Stimulated activated CD8-positive, alpha-beta memory T cell treated with anti-CD3 and anti-CD28 coated beads, Interleukin-4, amount 100 ng/mL, for 1 hour (primary cell): ENCODE results near the gene F12.
"Not testable (repeated sequence)": the region's sequence is repeated elsewhere in the genome, so short reads cannot be mapped to it uniquely, and the experiment has no call there.

Experiments used
- DNase-seq, 2 donors: peaks; one replicate each; pipeline ENCODE4 v3.0.0-alpha.2; 2020; ENCODE audit warnings: low read depth in 2 of 2, low spot score in 1 of 2

F12 gene

DNA sequence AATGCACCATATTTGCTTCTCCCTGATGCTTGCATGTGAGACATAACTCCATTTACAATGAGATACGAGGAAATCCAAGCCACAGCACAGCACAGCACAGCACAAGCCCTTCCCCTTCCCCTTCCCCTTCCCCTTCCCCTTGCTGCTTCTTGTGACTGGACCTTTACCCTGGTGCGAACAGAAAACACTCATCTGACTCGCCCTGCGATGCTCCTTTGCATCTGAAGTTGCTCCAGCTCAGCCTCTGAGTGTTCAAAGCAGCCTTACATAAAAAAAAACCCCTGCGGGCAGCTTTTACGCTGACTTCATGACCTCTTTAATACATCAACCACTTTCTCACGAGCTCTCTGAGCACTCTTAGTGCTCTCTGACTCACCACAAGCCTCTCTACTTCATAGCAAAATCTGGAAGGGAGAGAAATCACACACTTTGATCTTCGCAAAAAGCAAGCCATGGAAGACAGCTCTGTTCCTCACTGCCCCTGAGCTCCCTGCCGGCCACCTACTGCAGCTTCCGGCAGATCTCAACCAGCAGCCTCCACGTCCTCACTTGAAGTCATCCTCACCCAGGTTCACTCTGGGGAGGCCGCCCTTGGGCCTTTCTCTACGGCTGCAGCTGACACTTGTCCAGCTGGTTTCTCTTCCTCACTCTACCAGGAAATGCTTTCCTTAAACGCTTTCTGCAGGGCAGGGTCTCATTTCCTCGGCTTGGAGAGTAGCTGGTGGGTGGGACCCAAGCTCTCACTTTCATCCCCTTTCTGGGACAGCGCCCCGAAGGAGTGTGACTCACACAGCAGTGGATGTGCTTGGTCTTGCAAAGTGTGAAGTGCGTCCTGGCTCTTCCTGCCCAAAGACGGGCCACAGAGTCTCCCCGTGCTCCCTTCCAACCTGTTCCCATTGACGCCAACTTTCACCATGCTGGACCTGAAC, 19.9 kb downstream of the F12 start:
- no peak for DNase-seq

DNA sequence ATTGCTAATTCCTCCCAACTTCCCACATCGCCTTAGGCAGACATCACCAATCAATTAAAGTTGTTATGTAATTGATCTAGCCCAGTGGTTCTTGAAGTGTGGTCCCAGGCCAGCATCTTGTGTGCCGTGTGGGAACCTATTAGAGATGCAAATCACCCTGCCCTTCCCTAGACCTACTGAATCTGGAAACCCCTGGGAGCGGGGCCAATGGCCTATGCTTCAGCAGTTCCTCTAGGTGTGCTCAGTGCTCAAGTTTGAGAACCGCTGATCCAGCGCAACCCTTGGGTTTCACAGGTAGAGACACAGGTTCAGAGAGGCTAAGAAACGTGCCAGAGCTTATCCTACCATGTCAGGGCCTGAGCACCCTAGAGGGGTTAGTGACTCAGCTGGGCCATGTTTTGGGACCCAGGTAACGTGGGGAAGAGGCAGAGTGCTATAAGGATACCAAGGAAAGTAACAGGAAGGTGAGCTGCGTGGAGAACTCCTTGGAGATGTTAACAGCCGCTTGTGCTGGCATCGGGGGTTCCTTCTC, 20.8 kb downstream of the F12 start:
- DNase-seq = no peak

GRCh38 chr5:177387405-177387804, 22.0 kb downstream of the F12 start:
- no peak for DNase-seq

DNA sequence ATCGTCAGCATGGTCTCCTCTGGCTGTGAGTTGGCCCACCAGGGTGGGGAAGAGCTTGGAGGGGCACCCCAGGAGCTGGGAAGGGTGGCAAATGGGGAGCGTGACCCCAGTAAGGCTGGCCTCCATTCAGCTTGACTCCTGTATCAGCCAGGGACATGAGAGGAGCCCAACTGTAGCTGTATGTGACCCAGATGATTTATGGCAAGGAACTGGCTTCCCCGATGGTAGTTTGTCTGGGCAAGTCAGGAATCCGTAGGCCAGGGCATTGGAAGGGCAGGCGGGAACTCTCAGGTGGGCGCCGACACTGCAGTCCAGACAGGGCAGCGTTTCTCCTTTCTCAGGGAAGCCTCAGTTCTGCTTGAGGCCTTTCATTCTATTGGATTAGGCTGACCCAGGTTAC, 22.8 kb downstream of the F12 start:
- no peak for DNase-seq

DNA sequence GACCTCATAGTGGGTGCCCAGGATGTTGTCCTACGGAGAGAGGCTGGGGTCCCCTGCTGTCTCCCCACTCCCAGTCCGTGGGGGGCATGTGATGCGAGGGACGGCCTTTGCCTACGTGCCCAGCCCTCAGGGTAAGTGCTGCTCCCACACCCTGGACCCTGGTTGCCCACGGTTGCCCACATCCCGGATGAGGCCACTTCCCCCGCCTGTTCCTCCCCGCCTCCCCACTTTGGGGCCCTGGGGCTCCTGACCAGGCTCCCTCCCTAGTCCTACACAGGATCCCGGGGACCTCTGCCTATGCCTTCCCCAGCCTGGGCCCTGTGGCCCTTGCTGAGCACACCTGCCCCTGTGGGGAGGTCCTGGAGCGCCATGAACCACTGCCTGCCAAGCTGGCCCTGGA, 23.6 kb downstream of the F12 start:
- DNase-seq = no peak

GRCh38 chr5:177384134-177384533, 25.2 kb downstream of the F12 start, which contains the start of gene SLC34A1:
SLC34A1 (plus strand) TSS chr5:177384434; CDS start chr5:177385742, 1,308 bp downstream.
- DNase-seq = no peak

DNA sequence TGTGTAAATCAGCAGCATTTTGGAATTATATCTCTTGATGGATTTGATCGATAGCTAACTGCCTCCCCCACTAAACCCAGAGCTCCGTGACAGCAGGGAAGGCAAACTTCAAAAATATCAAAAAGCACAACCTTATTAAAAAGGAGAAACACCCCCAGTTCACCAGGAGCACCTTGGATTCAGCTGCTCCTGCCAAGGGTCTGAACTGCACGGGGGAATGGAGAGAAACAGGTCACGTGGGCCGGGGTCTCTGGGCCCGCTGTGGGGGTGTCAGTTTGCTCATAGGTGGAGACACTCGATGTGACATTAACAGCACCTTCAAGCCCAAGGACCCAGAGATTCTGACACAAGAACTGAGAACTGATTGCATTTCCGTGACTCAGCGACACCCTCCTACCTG, 26.2 kb downstream of the F12 start:
- no peak for DNase-seq

- DNase-seq = no peak
These were observed 26.8 kb downstream of the F12 start for GRCh38 chr5:177382423-177383029.

DNA sequence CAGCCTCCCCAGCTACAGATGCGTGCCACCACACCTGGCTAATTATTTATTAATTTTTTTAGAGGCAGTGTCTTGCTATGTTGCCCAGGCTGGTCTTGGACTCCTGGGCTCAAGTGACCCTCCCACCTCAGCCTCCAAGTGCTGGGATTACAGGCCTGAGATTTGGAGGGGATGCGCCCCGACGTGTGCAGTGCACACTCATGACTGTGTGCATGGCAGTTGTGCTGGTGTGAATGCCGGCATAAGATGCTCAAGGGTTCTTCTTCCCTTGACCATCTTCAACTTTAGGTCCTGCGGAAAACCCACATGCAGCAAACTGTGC, 28.6 kb downstream of the F12 start:
- DNase-seq = no peak

DNA sequence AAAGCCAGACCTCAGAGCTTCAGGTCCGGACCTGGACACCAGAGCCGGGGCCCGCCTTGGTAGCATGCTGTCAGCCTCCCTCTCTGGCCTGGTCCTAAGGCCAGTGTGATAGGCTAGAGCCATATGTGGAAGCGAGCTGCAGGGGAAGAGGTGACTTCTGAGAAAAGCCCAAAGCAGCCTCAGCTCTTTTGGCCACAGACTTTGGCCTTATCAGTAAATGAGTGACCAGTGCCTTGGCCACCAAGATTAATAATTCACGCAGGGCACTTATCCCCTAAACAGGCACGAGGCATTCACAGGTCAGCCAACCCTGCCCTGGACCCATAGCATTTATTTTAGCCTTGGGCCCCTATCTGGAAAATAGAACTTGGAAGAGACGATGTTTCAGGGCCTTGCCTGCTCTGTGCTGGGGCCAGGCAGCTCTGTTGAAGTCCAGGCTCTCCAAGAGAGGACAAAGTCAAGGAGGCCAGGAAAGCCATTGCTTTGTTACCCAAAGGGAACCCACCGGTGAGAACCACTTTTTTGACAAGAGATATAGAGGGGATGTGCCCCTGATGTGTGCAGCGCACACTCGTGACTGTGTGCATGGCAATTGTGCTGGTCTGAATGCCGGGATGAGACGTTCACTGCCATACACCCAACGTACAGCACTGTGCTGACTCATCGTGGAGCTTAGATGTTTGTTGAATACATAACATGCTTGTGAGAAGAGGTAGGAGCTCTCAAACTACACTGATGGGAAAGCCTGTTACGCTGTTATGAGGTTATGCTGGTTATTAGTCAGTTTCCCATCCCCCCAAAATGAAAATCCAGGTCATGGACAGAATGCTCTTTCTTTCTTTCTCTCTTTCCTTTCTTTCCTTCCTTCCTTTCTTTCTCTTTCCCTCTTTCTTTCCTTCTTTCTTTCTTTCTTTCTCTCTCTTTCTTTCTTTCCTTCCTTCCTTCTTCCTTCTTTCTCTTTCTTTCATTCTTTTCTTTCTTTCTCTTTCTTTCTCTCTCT, 30.2 kb downstream of the F12 start:
- DNase-seq = no peak

DNA sequence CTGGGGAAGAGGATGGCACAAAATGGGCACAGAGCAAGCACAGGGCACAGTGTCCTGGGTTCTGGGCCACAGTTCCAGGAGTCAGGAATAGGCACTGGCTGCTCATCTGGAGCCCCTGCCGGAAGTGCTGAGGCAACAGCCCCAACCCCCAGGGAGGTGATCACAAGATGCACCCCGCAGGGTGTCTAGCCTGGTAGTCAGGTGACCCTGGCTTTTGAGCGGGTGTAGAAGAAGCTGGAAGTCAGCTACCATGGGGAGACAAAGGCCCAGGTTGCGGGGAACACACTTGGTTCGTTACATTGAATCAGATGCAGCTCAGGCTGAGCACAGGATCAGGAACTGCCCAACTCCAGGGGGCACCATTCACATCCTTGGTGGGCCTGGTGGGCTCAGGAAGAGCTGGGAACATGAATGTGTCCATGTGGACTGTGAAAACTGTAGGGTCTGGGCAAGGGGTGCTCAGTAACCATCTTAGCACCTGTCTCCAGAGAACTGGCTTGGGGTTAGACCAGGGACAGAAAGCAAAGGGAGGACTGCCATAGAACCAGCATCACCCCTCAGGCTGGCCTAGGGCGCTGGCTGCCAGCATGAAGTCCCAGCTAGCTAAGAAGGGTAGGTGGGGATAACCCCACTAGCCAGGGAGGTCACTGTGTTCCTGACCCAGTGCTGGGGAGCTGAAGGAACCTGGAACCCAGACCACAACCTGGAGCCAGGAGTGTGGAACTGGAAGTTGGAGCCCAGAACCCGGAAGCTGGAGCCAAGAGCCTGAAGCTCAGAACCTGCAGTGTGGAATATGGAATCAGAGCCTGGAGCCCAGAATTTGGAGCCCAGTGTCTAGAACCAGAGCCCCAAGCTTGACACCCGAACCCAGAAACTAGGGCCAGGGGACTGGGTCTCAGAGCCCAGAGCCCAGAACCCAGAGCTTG, 31.2 kb downstream of the F12 start:
- DNase-seq = no peak

- DNase-seq = no peak
These were observed 33.3 kb downstream of the F12 start for GRCh38 chr5:177376107-177376506.

- DNase-seq = not testable (repeated sequence)
These were observed 33.8 kb downstream of the F12 start for GRCh38 chr5:177375516-177375915.

- no peak for DNase-seq
These were observed 35.2 kb downstream of the F12 start for GRCh38 chr5:177374211-177374610.

GRCh38 chr5:177373806-177374205, 35.6 kb downstream of the F12 start:
- DNase-seq = no peak

- no peak for DNase-seq
These were observed 36.5 kb downstream of the F12 start for GRCh38 chr5:177372910-177373309.

DNA sequence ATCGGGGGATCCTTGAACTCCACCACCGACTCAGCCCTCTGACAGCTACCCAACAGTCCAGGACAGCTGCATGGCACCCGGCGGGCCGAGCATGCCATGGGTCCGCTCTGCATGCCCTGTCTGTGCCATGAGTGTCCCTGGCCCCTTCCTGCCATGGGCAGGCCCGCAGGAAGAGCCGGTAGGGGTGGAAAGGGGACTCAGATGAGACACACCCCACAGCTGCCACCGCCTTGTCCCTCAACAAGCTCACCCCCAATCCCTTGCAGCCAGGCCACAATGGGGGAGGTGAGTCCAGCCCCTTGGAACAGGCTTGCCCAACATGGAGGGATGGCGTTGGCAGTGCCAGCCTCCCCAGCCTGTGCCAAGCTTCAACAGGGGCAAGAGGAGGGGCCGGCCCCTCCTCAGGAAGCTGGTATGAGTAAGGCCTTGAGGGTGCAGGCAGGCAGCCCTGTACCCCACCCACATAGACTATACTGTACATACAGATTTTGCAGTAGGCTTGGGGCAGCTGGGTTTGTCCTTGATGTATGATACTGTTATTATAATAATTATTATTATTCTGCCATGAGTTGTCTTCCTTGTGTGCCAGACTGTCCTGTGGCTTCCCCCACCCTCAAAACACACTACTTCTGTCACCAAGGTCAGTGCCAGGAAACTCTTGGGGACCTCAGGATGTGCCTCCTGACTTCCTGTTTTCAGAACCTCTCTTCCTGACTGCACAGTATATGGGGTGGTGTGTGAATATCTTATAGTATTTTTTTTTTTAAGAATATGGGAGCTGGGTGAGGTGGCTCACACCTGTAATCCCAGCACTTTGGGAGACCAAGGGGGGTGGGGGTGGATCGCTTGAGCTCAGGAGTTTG, 37.1 kb downstream of the F12 start:
- DNase-seq = no peak

GRCh38 chr5:177371120-177372033, 38.0 kb downstream of the F12 start:
- no peak for DNase-seq
